Neural cell (in vitro differentiated cells): ENCODE data around the gene PACSIN2.

Experiments
- EP300 ChIP-seq: fragments of 450-650 bp; conservative IDR thresholded peaks from 2 replicates; pipeline ENCODE4 v1.6.1; 2014; ENCODE audit warnings: antibody characterized with exemption, mild to moderate bottlenecking, moderate library complexity; ENCODE audit not compliant: poor library complexity, severe bottlenecking
- EZH2 ChIP-seq: fragments of 200-600, 300-800 bp; shearing (Covaris generic), sonication (generic); IDR thresholded peaks from 2 replicates; pipeline ENCODE4 v1.6.1; 2014; ENCODE audit warnings: antibody characterized with exemption, low read length, borderline replicate concordance, mild to moderate bottlenecking; ENCODE audit not compliant: insufficient read depth, poor library complexity, severe bottlenecking
- MXI1 ChIP-seq: fragments of 450-650 bp; conservative IDR thresholded peaks from 2 replicates; pipeline ENCODE4 v1.6.1; 2014; ENCODE audit warnings: antibody characterized with exemption, mild to moderate bottlenecking; ENCODE audit not compliant: poor library complexity, severe bottlenecking
- POLR2AphosphoS5 ChIP-seq: IDR thresholded peaks from 2 replicates; pipeline ENCODE4 v1.6.1; 2012
- RAD21 ChIP-seq: fragments of 450-650 bp; conservative IDR thresholded peaks from 2 replicates; pipeline ENCODE4 v1.6.1; 2014; ENCODE audit warnings: antibody characterized with exemption, mild to moderate bottlenecking, moderate library complexity
- SMC3 ChIP-seq: fragments of 450-650 bp; conservative IDR thresholded peaks from 2 replicates; pipeline ENCODE4 v1.6.1; 2014; ENCODE audit warnings: antibody characterized with exemption, mild to moderate bottlenecking, moderate library complexity; ENCODE audit not compliant: poor library complexity
- TAF1 ChIP-seq: IDR thresholded peaks from 2 replicates; pipeline ENCODE4 v1.6.1; 2012; ENCODE audit warnings: low read depth
- TF ChIP-seq, protein P1 (sequence below): fragments of 450-650 bp; IDR thresholded peaks from 2 replicates; pipeline ENCODE4 v1.5.1; 2014; ENCODE audit warnings: antibody characterized with exemption, mild to moderate bottlenecking, moderate library complexity; ENCODE audit not compliant: poor library complexity, severe bottlenecking
- TF ChIP-seq, protein P2 (sequence below): IDR thresholded peaks from 2 replicates; pipeline ENCODE4 v1.6.1; 2012; ENCODE audit warnings: borderline replicate concordance

DNA sequence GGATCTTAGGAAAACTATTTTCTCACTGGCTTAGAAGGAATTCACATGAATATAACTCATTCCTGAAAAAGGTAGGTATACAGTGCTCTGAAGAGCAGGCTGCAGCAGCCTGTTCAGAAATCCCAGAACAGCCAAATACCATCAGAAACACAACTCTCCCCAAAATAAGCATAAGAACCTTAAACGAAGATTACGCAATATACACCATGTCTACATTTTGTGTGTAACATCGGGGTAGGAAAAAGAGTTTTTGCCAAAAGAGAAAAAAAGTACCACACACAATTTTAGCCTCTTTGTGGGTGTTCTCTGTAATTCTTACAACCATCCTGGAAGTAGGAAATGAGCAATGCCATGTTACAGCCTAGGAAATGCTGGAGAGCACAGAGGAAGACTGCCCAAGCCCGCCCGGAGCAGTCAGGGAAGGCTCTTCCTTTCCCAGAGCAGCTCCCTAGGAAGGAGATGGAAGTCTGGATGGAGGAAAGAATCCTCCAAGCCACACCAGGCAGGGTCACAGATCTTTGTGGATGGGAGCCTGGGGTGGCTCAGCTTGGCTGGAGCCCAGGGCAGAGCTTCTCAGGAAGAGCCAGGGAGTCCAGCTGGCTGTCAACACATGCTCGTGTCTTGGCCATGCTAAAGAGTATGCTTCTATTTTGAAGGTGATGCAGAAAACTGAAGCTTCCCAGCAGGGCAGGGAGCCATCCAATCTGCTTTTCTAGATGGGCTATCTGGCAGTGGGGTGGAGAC lies 108.2 kb downstream of the PACSIN2 start:
- no peak for TF ChIP-seq SMC3
- TF ChIP-seq, protein P1, sequence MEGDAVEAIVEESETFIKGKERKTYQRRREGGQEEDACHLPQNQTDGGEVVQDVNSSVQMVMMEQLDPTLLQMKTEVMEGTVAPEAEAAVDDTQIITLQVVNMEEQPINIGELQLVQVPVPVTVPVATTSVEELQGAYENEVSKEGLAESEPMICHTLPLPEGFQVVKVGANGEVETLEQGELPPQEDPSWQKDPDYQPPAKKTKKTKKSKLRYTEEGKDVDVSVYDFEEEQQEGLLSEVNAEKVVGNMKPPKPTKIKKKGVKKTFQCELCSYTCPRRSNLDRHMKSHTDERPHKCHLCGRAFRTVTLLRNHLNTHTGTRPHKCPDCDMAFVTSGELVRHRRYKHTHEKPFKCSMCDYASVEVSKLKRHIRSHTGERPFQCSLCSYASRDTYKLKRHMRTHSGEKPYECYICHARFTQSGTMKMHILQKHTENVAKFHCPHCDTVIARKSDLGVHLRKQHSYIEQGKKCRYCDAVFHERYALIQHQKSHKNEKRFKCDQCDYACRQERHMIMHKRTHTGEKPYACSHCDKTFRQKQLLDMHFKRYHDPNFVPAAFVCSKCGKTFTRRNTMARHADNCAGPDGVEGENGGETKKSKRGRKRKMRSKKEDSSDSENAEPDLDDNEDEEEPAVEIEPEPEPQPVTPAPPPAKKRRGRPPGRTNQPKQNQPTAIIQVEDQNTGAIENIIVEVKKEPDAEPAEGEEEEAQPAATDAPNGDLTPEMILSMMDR: no peak
- TF ChIP-seq MXI1: no peak
- TF ChIP-seq RAD21: no peak
- no peak for TF ChIP-seq EZH2
- TF ChIP-seq POLR2AphosphoS5: no peak
- TF ChIP-seq EP300: no peak
- no peak for TF ChIP-seq TAF1
- TF ChIP-seq, protein P2, sequence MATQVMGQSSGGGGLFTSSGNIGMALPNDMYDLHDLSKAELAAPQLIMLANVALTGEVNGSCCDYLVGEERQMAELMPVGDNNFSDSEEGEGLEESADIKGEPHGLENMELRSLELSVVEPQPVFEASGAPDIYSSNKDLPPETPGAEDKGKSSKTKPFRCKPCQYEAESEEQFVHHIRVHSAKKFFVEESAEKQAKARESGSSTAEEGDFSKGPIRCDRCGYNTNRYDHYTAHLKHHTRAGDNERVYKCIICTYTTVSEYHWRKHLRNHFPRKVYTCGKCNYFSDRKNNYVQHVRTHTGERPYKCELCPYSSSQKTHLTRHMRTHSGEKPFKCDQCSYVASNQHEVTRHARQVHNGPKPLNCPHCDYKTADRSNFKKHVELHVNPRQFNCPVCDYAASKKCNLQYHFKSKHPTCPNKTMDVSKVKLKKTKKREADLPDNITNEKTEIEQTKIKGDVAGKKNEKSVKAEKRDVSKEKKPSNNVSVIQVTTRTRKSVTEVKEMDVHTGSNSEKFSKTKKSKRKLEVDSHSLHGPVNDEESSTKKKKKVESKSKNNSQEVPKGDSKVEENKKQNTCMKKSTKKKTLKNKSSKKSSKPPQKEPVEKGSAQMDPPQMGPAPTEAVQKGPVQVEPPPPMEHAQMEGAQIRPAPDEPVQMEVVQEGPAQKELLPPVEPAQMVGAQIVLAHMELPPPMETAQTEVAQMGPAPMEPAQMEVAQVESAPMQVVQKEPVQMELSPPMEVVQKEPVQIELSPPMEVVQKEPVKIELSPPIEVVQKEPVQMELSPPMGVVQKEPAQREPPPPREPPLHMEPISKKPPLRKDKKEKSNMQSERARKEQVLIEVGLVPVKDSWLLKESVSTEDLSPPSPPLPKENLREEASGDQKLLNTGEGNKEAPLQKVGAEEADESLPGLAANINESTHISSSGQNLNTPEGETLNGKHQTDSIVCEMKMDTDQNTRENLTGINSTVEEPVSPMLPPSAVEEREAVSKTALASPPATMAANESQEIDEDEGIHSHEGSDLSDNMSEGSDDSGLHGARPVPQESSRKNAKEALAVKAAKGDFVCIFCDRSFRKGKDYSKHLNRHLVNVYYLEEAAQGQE: no peak
